Cardiac septum (tissue), 1 donor: ENCODE data around the gene SLC25A36. TPM values are rescaled to one million over a fixed set of nuclear protein-coding genes. Genes with fewer than 3 reads are reported as not detected.
"Not testable (repeated sequence)": the region's sequence is repeated elsewhere in the genome, so short reads cannot be mapped to it uniquely, and the experiment has no call there.

Source experiments
- DNase-seq: peaks from one replicate; pipeline ENCODE4 v3.0.0-alpha.2; 2020; ENCODE audit warnings: low spot score
- intact Hi-C: fragments of 100-400 bp; cut with DNase I; formaldehyde crosslinking; loops from one replicate; pipeline ENCODE4 v1.14.0; 2022
- total RNA-seq: library from RNA; stranded (reverse); fragmentation: NEBNext Ultra II Directional; extraction: Animal tissue kit (Norgen Biotek cat#: 25700); gene quantifications from one replicate; pipeline ENCODE4 v1.2.1, GENCODE V29; 2021
- donor health status: DM: no; HTN: no; CAD: no.

The SLC25A36 gene
- total RNA-seq, 1 donor from 2014 or later = 66.0 TPM

DNA sequence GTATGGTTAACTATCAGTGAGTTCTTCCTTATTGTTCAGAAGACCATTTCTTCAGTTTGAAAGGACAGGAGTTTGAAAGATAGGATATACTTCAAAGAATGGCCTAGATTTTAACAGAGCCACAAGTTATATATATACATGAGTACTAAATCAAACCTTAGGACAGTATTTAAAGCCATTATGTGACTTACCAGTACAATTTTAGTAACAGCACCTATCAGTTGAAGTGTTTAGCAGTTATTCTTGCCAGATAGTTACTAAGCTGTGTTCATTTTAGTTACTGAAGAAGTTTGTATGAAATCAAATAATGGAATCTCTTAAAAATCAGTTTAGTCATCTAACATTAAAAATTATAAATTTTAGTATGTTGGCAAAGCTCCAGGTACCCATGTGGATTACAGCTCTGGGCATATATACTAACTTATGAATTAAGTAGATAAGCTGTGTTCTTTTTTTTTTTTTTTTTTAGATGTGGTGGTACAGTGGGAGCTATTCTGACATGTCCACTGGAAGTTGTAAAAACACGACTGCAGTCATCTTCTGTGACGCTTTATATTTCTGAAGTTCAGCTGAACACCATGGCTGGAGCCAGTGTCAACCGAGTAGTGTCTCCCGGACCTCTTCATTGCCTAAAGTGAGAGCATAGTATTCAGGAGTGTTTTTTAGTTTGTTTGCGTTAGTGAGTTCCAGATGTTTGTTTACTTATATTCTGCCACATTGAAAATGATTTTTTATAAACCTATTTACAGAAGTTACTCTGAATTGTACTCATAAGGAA lies 14.6 kb downstream of the SLC25A36 start:
- intact Hi-C loops = loop anchor here (5.0 kb wide), 1 partner anchor 34 kb away; no protein-coding TSS in a partner anchor
- no peak for DNase-seq

DNA sequence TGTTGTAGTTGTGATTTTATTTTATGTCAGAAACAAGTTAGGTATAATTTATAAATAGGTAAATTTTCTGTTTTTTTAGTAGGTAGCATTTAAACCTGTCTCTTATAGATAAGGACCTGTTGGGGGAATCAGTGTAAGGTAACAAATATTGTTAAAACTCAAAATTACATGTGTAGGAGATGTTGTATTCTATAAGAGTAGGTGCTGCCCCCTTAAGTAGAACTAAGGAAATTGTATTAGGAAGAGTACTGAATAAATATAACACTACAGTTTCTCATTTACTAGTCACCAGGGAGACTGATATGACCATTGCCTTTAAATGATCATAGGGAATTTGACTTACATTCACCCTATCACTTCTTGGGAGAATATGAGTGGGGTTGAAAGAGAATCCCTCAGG lies 31.2 kb downstream of the SLC25A36 start:
- intact Hi-C loops = loop anchor here (2.0 to 5.0 kb wide), 2 partner anchors 51 to 74 kb away; no protein-coding TSS in a partner anchor
- no peak for DNase-seq

DNA sequence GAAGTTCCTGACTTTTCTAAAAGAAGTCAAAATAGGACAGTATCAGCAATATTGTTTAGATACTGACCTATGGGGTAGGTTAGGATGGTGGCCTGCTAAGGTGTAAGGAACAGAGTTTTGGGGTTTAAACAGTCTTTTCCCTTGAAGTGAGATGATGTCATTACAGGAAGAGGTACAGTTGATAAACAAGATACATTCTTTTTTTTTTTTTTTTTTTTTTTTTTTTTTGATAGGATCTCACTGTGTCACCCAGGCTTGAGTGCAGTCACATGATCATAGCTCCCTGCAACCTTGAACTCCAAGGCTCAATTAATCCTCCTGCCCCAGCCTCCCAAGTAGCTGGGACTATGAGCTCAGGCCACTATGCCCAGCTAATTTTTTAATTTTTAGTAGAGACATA lies 33.3 kb downstream of the SLC25A36 start:
- DNase-seq = no peak
- intact Hi-C loops = loop anchor here (5.0 kb wide), 1 partner anchor 53 kb away; no protein-coding TSS in a partner anchor

DNA sequence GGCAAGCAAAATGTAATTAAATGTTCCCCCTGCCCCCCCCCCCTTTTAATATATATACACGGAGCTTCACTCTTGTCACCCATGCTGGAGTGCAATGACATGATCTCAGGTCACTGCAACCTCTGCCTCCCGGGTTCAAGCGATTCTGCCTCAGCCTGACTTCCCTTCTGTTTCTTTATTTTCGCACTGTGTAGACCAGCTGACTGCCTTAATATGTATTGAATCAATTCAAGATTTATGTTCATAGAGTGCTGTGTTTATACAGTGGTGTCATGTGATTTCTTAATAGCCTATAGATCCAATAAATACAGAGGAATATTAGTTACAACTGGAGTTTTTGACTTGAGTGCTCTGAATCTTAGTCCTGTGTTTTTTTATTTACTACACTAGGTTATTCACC lies 39.0 kb downstream of the SLC25A36 start:
- no peak for DNase-seq
- intact Hi-C loops = no loop called here

DNA sequence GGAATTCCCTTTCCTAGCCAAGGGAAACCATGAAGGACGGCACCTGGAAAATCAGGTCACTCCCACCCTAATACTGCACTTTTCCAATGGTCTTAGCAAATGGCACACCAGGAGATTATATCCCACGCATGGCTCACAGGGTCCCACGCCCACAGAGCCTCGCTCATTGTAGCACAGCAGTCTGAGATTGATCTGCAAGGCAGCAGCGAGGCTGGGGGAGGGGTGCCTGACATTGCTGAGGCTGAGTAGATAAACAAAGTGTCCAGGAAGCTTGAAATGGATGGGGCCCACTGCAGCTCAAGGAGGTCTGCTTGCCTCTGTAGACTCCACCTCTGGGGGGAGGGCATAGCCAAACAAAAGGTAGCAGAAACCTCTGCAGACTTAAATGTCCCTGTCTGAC lies 46.2 kb downstream of the SLC25A36 start:
- DNase-seq, intact Hi-C loops: not testable (repeated sequence)

DNA sequence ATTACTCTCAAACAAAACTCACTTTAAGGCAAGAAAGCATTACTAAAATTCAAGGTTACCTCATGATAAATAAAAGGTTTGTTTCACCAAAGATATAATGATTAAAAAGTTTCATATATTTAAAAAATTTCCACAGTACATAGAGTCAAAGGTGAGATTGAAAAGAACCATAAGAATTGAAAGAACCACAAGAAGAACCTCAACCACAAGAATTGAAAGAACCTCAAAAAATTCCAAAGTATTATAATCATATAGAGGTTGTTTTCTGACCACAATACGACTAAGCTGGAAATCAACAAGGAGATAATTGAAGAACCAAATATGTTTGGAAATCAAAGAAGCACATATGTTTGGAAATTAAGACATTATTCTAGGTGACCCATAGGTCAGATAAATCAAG lies 52.7 kb downstream of the SLC25A36 start:
- no peak for DNase-seq
- intact Hi-C loops = no loop called here

DNA sequence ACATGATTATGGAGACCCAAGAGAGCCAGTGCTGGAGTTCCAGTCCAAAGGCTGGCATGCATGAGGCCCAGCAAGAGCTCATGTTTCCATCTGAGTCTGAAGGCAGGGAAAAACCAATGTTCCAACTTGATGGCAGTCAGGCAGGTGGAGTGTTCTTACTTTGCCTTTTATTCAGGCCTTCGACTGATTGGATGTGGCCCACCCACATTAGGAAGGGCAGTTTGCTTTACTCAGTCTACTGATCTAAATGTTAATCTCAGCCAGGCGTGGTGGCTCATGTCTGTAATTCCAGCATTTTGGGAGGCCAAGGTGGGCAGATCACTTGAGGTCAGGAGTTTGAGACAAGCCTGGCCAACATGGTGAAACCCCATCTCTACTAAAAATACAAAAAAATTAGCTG lies 53.2 kb downstream of the SLC25A36 start:
- intact Hi-C loops, DNase-seq: not testable (repeated sequence)

DNA sequence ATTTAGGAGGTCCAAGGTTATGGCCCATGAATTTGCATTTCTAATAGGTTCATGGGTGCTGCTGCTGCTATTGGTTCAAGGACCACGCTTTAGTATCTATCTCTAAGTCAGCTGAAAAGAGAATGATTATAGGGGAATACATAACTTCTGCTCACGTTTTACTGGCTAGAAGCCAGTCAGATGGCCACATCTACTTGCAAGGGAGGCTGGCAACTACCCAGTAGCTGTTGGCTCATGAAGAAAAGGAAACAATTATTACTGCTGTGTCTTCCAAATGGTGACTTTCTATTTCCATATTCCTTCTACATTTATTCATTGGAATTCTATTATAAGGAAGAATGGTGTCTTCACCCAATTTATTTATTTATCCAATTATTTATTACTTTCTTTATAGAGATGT lies 54.2 kb downstream of the SLC25A36 start:
- intact Hi-C loops = no loop called here
- no peak for DNase-seq

DNA sequence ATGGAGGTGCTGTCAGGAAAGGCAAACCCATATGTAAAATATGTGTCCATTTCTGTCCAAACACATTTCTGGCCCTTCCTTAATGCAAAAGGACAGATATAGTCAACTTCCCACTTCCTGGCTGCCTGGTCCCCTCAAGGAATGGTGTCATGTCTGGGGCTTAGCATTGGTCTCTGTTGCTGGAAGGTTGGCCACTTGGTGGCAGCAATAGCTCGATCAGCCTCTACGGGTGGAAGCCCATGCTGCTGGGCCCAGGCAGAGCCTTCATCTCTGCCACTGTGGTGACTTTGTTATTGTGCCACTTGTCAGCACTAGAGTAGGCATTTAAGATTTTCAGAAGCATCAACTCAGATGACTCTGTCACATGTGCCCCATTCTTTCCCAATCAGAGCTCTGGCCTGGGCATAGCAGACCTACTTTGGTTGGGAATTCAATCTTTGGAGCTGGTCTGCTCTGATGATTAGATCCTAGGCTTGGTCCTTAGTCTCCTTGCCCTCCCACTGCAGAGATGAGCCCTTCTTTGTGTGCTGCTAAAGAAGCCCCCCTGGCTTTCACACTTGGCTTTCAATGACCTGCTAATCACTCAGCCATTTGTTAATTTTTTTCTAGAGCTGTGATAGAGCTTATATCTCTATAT lies 58.5 kb downstream of the SLC25A36 start:
- DNase-seq = no peak
- intact Hi-C loops = loop anchor here (1.0 kb wide), 1 partner anchor 192 kb away; no protein-coding TSS in a partner anchor

DNA sequence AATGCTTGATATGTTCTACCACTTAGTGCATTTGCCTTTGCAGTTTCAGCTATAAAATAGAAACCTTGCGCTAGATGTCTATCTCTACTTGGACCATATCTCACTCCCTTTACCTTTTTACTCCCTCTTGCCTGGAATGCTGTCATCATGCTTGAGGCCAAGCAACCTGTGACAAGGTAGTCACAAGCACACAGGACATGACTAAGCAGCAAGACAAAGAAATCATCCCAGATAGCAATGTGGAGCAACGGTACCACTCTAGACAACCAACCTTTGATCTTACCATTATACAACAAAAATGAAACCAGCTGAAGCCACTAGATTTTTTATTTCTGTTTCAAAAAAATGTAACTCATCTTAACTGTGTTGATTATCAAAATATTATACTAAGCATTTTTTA lies 59.0 kb downstream of the SLC25A36 start:
- intact Hi-C loops = loop anchor here (1.0 kb wide), 1 partner anchor 192 kb away; no protein-coding TSS in a partner anchor

DNA sequence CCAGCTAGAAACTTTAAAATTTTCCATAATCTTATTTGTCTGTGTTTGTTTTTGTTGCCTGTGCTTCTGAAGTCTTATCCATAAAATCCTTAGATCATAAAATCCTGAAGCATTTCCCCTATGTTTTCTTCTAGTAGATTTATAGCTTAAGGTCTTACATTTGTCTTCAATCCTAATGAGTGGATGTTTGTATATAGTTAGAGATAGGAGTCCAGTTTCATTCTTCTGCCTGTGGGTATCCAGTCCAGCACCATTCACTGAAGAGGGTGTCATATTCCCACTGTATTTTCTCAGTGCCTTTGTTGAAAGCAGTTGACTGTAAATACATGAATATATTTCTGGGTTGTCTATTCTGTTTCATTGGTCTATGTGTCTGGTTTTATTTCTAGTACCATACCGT lies 64.7 kb downstream of the SLC25A36 start:
- DNase-seq = no peak
- intact Hi-C loops = no loop called here

More for the DNA sequence above, 59.0 kb downstream of the SLC25A36 start:
- no peak for DNase-seq

DNA sequence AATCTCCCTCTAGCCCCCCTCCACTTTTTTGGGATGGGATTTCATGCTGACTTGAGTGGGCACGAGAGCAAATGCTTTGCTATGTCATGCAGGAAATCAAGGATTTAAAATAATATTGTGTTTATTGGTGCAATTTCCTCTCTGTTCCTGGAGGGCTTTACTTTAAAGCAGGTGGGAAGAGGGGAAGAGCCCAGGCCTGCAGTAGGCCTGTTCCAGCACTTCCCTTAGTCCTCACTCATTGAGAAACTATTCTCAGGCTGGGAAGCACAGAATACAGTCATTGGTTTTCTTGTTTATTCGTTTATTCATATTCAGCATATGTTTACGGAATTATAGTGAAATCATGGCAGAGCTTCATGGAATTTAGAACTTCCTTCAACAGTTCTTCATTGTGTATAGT lies 67.9 kb downstream of the SLC25A36 start:
- no peak for DNase-seq
- intact Hi-C loops = no loop called here

DNA sequence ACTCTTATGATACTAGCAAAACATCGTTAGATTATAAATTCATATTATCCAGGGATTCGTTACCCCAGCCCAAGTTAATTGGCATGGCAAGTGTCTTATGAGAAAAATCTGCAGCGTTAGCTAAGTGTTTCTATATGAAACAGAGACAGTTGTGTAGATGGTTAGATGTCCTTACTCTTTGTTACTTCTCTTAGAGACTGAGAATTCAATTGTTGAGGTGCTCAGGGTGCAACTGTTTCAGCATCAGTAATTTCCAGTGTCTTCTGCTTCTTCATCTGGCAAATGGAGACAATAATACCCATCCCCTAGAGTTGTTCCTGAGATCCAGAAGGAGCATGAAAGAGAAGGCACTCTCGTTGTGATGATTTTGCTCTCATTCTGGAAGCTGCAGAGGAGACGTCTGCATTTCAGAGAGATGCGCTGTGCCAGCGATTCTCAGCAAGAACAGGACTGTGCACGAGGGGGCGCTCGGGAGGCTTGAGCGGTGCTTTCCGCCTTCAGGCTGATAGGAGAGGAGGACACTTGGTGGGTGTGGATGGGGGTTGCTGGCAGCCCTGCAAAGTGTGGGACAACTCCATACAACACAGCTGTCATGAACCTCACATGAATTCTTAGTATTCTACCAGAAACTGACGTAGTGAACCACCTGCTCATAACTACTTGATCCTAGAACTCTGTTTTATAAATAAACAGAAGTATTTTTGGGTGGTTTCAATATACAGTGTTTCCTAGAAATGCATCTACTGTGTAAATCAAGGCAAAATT lies 69.8 kb downstream of the SLC25A36 start:
- intact Hi-C loops = loop anchor here (1.0 to 5.0 kb wide), 2 partner anchors 41 to 181 kb away; partner anchors contain the start of gene SPSB4
- peak; percentile 87 for DNase-seq

DNA sequence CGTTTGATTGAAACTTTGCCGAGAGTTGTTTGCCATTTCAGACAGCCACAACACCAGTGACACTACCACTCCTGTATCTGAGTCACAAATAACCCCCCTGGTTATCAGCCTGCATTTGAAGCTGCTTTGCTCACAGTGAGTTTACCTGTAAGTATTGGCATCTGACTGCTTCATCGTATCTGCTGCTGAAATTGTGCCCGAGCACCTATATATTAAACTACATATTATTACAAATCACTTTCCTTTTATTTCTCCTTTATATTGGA lies 70.3 kb downstream of the SLC25A36 start:
- intact Hi-C loops = loop anchor here (1.0 to 5.0 kb wide), 3 partner anchors 40 to 180 kb away; partner anchors contain the start of gene SPSB4
- DNase-seq = no peak

DNA sequence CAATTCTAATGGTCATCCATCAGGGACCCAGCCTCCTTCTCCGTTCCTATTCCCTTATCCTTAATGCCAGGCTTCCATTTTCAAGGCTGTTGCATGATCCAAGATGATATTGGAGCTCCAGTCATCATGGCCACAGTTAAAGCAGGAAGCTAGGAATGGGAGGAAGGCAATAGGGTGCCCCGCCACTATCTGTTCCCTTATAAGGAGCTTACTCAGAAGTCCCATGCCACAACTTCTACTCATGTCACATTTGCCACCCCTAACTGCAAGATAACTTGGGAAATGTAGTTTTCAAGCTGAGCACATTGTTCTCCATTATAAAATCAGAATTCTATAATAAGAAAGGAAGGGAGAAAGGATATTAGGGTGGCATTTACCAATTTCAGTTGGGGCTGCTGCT lies 70.9 kb downstream of the SLC25A36 start:
- intact Hi-C loops = loop anchor here (2.0 to 5.0 kb wide), 2 partner anchors 40 to 92 kb away; partner anchors contain the start of gene SPSB4
- no peak for DNase-seq

DNA sequence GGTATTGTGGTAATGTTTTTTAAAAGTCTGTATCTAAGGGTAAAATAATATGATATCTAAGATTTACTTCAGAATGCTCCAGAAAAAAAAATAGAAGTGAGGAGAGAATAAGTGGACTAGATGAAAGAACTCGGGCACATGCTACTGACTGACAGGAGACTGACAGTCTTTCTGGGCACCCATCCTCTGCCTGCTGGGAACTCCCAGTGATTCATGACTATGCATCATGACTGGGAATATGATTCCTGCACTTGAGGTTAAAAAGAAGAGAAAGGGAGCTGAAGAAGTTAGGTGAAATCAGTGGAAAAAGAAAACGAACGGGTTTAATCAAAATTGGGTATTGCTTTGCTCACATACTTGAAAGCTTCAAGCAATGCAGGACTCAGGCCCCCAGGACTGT lies 73.8 kb downstream of the SLC25A36 start:
- intact Hi-C loops = no loop called here
- no peak for DNase-seq

DNA sequence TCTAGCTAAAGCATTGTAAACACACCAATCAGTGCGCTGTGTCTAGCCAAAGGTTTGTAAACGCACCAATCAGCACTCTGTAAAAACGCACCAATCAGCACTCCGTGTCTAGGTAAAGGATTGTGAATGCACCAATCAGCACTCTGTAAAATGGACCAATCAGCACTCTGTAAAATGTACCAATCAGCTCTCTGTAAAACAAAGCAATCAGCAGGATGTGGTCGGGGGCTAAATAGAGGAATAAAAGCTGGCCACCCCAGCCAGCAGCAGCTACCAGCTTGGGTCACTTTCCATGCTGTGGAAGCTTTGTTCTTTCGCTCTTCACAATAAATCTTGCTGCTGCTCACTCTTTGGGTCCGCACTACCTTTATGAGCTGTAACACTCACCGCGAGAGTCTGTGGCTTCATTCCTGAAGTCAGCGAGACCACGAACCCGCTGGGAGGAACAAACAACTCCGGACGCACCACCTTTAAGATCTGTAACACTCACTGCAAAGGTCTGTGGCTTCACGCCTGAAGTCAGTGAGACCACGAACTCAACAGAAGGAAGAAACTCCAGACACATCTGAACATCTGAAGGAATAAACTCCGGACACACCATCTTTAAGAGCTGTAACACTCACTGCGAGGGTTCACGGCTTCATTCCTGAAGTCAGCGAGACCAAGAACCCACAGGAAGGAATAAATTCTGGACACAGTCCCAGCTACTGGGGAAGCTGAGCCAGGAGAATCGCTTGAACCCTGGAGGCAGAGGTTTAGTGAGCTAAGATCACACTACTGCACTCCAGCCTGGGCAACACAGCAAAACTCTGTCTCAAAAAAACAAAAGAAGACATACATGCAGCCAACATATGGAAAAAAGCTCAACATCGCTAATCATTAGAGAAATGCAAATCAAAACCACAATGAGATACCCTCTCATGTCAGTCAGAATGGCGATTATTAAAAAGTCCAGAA lies 76.0 kb downstream of the SLC25A36 start:
- intact Hi-C loops, DNase-seq: not testable (repeated sequence)

DNA sequence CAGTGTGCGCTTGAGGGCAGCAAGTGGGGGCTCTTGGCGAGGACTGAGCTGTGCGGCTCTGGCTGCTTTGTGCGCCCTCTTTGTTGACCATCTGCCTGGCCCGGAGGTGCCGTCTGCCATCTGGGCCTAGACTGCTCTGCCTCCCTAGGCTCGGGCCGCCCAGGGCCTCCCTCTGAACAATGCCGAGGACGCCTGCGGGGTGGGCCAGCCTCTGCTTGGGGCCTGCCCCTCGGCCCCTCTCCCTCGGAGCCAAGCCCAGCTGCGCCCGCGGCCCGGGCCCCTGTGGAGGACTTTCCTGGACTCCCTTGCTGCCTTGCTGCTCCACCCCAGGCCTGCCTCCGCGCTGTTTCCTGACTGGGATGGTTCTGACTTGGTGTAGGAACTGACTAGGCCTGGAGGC lies 77.6 kb downstream of the SLC25A36 start:
- DNase-seq = no peak

More for the DNA sequence above, 77.6 kb downstream of the SLC25A36 start:
- intact Hi-C loops = no loop called here
